ENCODE results near the gene SUPV3L1. TPM values are rescaled to one million over a fixed set of nuclear protein-coding genes. Genes with fewer than 3 reads are reported as not detected.

SUPV3L1 gene
- total RNA-seq, 3 donors from 2014 or later (not counting 1 experiment from before 2014, with no cell fraction given), result 56.6 to 104 (median 67.1) TPM

DNA sequence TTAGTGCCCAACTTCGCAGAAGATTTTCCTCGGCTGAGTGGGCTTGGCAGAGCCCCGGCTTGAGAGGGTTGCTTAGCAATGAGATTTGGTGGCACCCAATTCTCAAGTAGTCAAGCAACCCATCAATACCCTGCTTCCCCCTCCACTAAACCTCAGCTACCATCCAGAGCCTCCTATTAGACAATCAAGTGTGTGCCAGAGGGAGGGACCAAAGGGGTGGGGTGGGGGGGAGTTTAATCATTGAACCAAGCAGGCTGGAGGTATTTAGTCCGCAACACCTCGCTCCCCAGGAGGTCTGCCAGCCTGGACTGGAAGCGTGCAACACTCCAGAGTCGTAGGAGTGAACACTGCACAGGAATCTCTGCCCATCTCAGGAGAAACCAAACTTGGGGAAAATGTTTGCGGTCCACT is 40.0 kb downstream of the SUPV3L1 start, which contains the start of gene HKDC1:
TSS of gene HKDC1 (plus strand) at position 292 of the 411 bp plus-strand sequence. CDS start at position 396, 104 bp downstream.
- H3K4me3 ChIP-seq (ENCODE audit: low read length), result no peak within 1 kb of the TSS
- Mint-ChIP-seq H3K36me3 (no peaks in the 10 kb centered on the region), H3K4me3 (peak within 1 kb of the TSS; percentile 17), H3K4me1 (peaks cover 37 to 54% of the 10 kb centered on the region in 2 donors), H3K9me3 (no peaks in the 10 kb centered on the region), H3K27me3 (ENCODE audit: low read depth in 2 of 2) (no peaks in the 10 kb centered on the region), H3K27ac (peak within 1 kb of the TSS in 1 of 2 donors; percentile 93)
- H3K36me3 ChIP-seq (ENCODE audit: control insufficient read depth, insufficient read depth, low read length), result no peaks in the 10 kb centered on the region
- WGBS (ENCODE audit: insufficient coverage), result 95% methylated on average over 8 of the region's 8 CpGs
- no peak for ATAC-seq
- intact Hi-C loops (cut with micrococcal nuclease), result no loop called here
- H3K9me3 ChIP-seq (ENCODE audit: control insufficient read depth, insufficient read depth, low read length), result no peaks in the 10 kb centered on the region
- TF ChIP-seq, protein P1, sequence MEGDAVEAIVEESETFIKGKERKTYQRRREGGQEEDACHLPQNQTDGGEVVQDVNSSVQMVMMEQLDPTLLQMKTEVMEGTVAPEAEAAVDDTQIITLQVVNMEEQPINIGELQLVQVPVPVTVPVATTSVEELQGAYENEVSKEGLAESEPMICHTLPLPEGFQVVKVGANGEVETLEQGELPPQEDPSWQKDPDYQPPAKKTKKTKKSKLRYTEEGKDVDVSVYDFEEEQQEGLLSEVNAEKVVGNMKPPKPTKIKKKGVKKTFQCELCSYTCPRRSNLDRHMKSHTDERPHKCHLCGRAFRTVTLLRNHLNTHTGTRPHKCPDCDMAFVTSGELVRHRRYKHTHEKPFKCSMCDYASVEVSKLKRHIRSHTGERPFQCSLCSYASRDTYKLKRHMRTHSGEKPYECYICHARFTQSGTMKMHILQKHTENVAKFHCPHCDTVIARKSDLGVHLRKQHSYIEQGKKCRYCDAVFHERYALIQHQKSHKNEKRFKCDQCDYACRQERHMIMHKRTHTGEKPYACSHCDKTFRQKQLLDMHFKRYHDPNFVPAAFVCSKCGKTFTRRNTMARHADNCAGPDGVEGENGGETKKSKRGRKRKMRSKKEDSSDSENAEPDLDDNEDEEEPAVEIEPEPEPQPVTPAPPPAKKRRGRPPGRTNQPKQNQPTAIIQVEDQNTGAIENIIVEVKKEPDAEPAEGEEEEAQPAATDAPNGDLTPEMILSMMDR (IDR thresholded peaks at IDR 0.05), result no peak
- DNase-seq, result no peak
- no peaks in the 10 kb centered on the region for H3K27me3 ChIP-seq (ENCODE audit: control insufficient read depth, insufficient read depth, low read length)
- H3K4me1 ChIP-seq (ENCODE audit: control insufficient read depth, insufficient read depth, low read length), result peaks cover 33% of the 10 kb centered on the region
- H3K27ac ChIP-seq (ENCODE audit: low read length), result no peak within 1 kb of the TSS

DNA sequence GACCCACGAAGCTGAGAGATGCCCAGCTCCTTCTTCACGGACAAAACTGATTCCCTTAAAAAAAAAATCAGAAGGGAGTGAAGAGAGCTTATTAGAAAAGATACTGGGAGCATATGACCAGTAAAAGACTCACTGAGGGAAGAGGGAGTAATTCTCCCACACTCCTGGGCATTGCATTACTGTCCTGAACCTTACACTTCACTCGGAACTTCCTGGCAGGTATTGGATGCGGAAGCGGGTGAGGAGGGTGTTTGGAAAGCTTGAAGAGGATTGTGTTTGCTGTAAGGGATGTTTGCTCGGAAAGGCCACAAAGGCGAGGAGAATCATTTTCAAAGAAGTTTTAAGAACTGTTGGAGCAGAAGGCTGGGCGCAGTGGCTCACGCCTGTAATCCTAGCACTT is 40.5 kb downstream of the SUPV3L1 start:
- H3K27me3 ChIP-seq (ENCODE audit: control insufficient read depth, insufficient read depth, low read length), result no peaks in the 10 kb centered on the region
- no peaks in the 10 kb centered on the region for H3K9me3 ChIP-seq (ENCODE audit: control insufficient read depth, insufficient read depth, low read length)
- H3K27ac ChIP-seq (ENCODE audit: low read length), result no peak overlapping the region
- no peaks in the 10 kb centered on the region for H3K9me3 Mint-ChIP-seq
- DNase-seq (no peak), ATAC-seq (no peak)
- TF ChIP-seq, protein P1 (IDR thresholded peaks at IDR 0.05), result no peak
- H3K4me3 ChIP-seq (ENCODE audit: low read length), result no peak overlapping the region
- H3K36me3 ChIP-seq (ENCODE audit: control insufficient read depth, insufficient read depth, low read length), result no peaks in the 10 kb centered on the region
- H3K4me1 Mint-ChIP-seq, result peaks cover 37 to 54% of the 10 kb centered on the region in 2 donors
- H3K4me3 Mint-ChIP-seq, result peak overlapping the region; percentile 17
- intact Hi-C loops (cut with micrococcal nuclease), result no loop called here
- H3K36me3 Mint-ChIP-seq, result no peaks in the 10 kb centered on the region
- peak overlapping the region in 1 of 2 donors; percentile 93 for H3K27ac Mint-ChIP-seq
- 95% methylated on average over 9 of the region's 9 CpGs for WGBS (ENCODE audit: insufficient coverage)
- peaks cover 33% of the 10 kb centered on the region for H3K4me1 ChIP-seq (ENCODE audit: control insufficient read depth, insufficient read depth, low read length)
- H3K27me3 Mint-ChIP-seq (ENCODE audit: low read depth in 2 of 2), result no peaks in the 10 kb centered on the region

DNA sequence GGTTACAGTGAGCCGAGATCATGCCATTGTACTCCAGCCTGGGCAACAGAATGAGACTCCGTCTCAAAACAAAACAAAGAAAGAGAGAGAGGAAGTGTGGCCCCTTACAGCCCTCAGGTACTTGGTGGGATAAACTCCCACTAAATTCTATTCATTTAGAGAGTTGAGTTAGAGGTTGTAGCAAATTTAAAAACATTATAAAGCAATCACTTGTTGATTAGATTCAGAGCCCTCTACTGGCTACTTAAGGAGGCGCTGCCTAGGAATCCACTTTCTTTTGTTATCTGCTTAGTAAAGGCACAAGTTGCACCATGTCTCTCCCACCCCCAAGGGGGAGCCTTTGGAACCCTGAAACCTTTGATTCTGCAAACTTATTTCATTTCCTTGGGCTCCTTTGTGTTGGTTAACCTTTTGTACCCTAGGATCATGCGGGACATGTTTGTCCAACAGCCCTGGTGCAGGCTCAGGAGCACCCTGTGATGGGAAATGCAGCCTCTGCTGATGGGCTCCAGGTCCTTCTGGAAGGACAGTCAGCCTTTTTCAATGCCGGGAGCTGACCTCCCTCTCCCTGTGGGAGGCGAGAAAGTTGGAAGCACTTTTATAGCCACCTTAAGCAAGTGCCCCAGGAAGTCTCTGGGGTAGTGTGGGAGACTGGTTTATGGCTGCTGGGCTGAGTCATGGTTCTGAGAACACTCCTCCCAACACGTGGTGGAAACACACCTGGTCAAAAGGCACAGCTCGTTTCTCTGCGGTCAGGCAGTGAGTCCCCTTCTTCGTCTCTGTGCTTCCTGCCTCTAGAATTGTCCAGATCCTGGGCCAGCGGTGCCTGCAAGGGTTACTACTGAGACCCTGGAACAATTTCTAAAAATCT is 42.4 kb downstream of the SUPV3L1 start:
- WGBS (ENCODE audit: insufficient coverage), result 19% methylated on average over 10 of the region's 11 CpGs
- H3K4me1 Mint-ChIP-seq, result peaks cover 36 to 53% of the 10 kb centered on the region in 2 donors
- peaks cover 44% of the 10 kb centered on the region for H3K4me1 ChIP-seq (ENCODE audit: control insufficient read depth, insufficient read depth, low read length)
- H3K36me3 Mint-ChIP-seq, result no peaks in the 10 kb centered on the region
- no peaks in the 10 kb centered on the region for H3K36me3 ChIP-seq (ENCODE audit: control insufficient read depth, insufficient read depth, low read length)
- no peaks in the 10 kb centered on the region for H3K9me3 Mint-ChIP-seq
- peak overlapping the region; percentile 74 to 93 for H3K27ac Mint-ChIP-seq
- H3K9me3 ChIP-seq (ENCODE audit: control insufficient read depth, insufficient read depth, low read length), result no peaks in the 10 kb centered on the region
- H3K27me3 ChIP-seq (ENCODE audit: control insufficient read depth, insufficient read depth, low read length), result no peaks in the 10 kb centered on the region
- TF ChIP-seq, protein P1 (IDR thresholded peaks at IDR 0.05), result peak; percentile 49
- peak overlapping the region; percentile 69 for H3K4me3 Mint-ChIP-seq
- ATAC-seq (peak; percentile 89 to 93 (median 92)), DNase-seq (peak; percentile 74 to 79)
- intact Hi-C loops (cut with micrococcal nuclease), result loop anchor here (1.0 to 2.0 kb wide), 4 partner anchors 18 to 130 kb away; partner anchors contain the start of gene VPS26A
- peak overlapping the region; percentile 38 for H3K27ac ChIP-seq (ENCODE audit: low read length)
- peak overlapping the region; percentile 2 for H3K4me3 ChIP-seq (ENCODE audit: low read length)
- no peaks in the 10 kb centered on the region for H3K27me3 Mint-ChIP-seq (ENCODE audit: low read depth in 2 of 2)

All from natural killer cell (primary cell).